DMS79 treated with DMSO at 0.1 percent for 48 hours (cell line): ENCODE results near the gene PTGES2.

Experiments
- DNase-seq: peaks from one replicate; lab custom pipeline; 2025; lab: John Stamatoyannopoulos, UW

PTGES2 gene

DNA sequence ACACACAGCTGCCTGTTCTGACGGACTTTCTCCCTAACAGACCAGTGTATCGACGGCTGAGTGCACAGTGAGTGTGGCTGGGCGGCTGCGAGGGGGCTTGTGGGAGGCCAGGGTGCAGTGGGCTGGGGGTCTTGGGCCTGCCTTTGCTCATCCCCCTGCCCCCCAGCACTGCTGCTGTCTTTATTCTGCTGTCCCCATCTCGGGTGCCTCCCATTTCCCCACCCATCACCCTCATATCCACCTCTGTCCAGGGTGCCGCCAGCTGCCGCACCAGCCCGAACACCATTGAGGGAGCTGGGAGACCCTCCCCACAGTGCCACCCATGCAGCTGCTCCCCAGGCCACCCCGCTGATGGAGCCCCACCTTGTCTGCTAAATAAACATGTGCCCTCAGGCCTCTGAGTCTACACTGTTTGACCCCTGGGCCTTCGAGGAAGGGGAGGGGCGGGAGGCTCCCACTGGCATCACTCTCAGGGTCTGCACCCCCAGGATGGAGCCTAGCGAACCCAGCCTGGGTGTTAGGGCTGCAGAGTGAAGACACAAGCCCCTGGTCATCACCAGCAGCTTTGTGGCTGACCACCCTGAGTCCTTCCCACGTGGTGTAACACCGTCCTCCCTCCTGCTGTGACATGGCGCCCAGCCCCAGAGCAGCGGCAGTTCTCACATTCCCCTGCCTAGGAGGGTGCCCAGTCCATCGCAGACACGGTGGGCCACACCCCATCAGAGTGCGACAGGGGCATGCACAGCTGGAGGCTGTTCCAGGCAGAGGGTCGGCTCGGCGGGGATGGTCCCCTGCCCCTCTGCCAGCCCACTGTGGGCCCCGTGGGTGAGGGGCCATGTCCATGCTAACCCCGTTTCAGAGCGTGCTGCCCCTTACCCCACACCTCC is 25.8 kb upstream of the PTGES2 start:
- DNase-seq, result no peak

DNA sequence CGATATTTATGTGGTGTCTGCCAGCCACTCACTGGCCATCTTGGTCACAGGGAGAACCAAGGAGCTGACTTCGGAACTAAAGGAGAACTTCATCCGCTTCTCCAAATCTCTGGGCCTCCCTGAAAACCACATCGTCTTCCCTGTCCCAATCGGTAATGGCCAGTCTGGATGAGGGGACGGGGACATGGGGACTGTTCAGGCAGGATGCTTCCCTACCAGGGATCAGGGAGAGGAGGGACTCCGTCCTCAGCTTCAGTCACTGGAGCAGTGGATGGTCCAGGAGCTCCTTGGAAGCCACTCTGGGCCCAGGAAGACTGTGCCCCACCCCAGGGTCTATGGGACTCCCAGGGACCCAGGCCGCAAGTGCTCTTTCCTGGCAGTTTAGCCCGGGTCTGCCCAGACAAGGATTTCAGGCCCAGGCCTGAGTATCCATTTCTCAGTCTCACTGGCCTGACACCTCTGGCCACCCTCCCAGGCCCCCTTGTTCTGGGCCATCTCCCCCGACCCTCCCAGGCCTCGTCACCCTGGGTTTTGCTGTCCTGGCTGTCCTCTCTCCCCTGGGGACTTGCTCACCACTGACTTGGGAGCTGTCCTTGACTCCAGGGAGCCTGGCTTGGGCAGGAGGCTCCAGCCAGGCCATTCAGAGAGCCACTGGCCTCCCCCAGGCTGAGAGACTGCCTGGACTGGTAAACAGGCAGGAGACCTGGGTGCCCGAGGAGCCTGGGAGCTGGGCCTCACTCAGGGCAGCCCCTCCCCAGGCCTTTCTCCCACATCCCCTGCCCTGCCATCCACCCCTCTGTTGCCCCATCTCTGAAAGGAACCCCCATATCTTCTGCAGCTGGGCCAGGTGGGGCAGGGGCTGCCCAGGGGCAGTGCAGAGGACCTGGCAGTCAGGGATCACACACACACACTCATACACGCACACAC is 24.9 kb upstream of the PTGES2 start:
- no peak for DNase-seq

DNA sequence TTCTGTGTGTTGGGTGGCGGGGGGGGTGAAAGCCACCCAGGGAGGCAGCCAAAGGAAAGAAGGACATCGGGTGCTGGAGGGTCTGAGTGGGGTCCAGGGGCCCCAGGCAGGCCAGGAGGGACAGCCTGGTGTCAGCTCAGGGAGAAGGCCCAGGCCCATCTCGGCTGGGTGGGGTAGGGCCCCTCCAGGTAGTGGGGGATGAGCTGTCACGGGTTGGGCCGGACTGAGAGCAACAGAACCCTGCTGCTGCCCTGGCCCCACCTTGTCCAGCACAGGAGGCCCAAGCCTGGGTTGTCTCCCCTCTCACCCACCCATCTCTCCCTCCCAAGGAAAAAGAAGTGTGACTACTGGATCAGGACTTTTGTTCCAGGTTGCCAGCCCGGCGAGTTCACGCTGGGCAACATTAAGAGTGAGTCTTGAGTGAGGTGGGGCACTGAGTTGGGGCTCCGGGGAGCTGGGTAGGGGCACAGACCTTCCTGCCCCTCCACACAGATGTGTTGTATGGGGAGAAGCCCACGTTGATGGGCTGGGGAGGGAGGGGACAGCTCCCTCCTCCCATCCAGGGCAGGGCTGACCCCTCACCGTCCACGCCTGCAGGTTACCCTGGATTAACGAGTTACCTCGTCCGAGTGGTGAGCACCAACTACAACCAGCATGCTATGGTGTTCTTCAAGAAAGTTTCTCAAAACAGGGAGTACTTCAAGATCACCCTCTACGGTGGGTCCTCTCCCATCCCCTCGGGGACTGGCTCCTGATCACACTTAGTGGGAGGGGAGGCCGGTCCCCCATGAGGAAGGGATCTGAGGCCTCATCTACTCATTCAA is 24.0 kb upstream of the PTGES2 start:
- no peak for DNase-seq

DNA sequence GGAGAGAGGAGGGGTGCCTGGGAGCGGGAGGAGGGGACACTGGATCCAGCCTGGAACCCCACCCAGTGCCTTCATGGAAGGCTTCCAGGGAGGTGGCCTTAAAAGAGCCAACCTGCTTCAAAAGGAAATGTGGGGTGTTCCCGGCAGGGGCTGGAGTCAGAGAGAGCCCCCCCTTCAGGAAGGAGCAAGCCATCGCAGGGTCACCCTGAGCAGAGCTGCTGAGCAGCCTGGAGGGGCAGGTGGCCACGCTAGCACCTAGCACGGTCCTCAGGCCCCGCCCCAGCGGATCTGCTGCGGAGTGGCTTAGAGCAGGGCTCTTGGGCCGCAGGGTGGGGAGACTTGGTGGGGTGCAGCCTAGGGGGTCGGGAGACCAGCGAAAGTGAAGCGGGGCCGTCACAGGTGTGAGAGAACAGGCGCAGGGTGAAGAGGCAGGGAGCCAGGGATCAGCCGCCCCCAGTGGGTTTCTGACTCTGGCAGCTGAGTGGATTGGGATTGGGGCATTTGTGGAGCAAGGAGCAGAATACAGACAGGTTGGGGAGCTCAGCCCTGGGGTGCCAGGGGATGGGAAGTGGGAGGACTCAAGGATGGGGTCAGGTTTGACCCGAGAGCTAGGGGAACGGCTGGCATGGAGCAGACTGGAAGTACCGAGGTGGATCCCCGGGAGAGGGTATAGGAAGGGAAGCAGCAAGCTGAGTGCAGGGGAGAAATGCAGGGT is 23.2 kb upstream of the PTGES2 start:
- DNase-seq, result no peak

DNA sequence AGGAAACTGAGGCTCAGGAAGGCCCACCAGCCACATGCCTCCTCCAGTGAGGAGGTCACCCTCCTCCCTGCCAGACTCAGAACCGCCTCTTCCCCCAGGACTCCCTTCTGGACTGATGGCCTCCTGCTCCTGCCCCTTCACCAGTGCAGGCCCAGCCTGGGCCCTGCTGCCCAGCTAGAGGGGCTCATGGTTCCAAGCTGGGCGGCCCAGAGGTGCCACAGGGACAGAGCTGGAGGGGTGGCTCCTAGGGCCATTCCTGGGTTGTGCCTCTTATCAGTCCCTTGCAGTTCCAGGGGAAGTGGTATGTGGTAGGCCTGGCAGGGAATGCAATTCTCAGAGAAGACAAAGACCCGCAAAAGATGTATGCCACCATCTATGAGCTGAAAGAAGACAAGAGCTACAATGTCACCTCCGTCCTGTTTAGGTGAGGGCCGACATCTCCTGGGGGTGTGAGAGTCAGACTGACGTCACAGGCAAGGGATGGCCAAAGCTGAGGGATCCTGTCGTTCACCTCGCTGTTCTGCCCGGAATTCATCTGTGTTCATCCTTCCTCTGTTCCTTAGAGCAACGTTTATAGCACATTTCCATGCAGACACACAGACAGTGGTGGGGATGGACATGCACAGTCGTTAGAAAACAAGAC is 22.5 kb upstream of the PTGES2 start:
- DNase-seq, result no peak

DNA sequence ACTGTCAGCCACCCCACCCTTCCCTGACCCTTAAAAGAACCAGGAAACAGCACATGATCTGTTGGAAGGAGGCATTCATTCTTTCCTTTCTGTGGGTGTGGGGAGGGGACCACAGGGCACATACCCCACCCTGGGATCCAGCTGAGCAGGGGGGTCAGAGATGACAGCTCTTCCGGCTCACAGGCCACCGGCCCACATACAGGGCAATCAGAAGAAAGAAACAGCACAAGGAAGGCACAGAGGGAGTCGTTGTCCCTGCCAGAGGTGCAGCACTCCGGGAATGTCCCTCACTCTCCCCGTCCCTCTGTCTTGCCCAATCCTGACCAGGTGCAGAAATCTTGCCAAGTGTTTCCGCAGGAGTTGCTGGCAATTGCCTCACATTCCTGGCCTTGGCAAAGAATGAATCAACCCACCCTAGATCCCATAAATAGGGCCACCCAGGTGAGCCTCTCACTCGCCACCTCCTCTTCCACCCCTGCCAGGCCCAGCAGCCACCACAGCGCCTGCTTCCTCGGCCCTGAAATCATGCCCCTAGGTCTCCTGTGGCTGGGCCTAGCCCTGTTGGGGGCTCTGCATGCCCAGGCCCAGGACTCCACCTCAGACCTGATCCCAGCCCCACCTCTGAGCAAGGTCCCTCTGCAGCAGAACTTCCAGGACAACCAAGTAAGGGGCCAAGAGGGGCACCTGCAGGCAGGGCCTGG is 21.6 kb upstream of the PTGES2 start, which contains the start of gene LCN2:
Gene LCN2, plus strand, starts transcription at position 453 of the 701 bp plus-strand sequence. Its CDS starts 73 bp downstream, at position 526.
- DNase-seq, result no peak

DNA sequence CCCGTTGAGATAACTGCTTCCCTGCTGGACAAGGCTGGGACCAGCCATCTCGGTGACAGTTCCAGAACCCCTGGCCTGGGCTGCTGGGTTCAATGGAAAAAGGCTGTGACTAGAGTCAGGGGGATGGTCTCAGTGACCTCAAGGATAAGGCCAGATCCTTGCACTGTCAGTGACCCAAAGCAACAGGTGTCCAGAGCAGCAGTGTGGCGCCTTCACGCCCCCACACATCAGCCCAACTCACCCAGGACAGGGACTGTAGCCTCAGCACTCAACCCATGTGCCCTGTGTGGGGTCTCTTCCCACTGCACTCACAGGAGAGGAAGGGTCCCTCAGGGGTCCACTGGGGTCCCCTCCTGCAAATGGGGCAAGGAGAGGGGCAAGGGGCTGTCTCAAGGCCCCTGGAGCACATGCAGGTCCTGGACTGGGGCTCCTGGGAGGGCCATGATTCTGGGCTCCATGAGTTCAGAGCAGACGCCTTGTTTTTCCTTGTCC is 21.0 kb upstream of the PTGES2 start:
- no peak for DNase-seq

DNA sequence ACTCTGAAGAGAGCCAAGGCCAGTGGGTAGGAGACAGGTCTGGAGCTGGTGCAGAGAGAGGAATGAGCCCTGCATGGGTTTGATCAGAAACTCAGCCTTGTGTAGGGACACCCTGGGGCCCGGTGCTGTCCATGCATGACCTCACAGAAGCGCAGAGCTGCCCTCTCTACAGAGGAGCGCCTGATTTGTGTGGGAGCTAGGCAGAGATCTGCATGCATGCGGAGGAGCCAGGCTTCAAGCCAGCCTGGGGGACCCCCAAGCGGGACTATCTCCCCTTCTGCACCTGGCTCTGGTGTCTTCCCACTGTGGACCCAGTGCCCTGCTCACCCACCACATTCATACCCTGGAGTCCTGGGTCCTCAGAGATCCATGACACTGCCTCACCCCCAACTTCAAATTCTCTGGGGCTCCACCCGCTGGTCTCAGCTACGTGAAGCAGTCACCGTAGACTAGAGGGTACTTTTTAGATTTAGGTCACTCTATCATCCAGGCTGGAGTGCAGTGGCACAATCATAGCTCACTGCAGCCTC is 19.1 kb upstream of the PTGES2 start:
- DNase-seq, result no peak

DNA sequence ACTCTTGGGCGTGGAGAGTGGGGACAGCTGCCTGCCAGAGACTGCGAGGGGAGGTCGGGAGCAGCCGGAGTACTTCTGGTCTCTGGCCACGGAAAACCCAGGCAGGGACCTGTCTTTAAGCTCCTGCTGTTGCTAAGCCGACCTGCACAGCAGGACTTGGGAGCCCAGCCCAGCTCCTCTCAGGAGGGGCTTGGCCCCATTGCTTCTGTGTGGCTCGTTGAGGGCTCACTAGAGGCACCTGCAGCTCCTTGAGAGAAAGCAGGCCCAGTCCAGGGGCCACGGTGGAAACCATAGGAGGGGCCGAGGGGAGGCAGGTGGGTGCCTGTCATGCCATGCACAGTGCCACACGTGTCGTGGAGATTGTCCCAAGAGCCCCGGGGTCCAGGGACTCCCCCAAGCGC is 18.4 kb upstream of the PTGES2 start:
- no peak for DNase-seq

DNA sequence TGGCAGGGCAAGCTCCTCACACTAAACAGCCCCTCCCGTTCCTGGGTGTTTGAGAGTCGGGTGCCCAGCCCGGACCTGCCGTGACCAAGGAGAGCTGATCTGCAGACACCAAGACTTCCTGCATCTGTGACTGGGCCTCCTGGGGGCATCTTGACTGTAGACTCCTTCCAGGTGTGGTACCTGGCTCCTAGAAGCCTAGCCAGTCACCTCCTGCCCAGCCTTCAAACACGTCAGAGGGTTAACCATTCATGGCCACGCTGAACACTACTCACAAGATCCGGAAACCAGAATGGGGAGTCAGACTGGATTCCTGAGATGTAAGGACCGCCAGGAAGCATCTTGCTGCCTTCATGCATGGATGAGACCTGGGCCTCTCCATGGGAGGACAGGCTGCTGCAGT is 18.0 kb upstream of the PTGES2 start:
- DNase-seq, result peak; percentile 54

DNA sequence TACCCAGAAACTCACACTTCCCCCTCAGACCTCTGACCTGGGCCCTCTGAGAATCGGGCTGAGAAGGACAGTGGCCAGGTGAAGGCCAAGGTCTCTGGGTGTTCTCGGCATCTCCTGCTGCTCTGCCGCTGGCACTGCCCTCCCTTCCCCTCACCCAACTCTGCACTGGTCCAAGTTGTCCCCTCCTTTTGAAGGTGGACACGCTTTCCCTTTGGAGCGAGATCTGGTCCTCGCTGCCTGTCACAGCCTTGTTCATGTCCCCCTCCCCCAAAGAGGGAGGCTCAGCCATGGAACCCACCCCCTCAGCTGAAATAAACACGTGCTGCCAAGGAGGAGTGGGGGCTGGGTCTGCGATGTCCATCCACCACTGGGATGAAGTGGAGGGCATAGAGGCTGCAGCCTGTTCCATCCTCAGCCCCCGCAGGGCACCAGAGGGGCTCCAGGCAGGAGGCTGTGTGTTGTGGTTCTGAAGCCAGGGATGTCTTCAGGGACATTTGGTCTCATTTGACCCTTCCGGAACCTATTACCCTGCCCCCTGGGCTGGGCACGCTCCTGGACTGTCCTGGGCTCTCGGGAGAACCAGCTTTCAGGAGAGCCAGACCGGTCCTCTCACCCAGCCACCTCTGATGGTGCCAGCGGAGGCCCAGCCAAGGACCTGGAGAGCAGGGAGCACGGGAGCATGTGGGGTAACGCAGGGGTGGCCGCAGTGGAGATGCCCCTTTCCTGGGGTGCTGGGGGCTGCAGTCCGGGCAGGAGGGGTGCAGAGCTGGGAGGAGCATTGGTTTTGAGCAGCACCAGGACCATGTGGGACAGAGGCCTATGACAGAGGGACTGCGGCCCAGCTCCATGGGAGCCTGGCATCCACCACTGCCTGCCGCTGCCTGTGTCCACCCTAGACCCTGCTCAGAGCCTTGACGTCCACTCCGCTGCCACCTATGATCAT is 17.0 kb upstream of the PTGES2 start:
- no peak for DNase-seq

DNA sequence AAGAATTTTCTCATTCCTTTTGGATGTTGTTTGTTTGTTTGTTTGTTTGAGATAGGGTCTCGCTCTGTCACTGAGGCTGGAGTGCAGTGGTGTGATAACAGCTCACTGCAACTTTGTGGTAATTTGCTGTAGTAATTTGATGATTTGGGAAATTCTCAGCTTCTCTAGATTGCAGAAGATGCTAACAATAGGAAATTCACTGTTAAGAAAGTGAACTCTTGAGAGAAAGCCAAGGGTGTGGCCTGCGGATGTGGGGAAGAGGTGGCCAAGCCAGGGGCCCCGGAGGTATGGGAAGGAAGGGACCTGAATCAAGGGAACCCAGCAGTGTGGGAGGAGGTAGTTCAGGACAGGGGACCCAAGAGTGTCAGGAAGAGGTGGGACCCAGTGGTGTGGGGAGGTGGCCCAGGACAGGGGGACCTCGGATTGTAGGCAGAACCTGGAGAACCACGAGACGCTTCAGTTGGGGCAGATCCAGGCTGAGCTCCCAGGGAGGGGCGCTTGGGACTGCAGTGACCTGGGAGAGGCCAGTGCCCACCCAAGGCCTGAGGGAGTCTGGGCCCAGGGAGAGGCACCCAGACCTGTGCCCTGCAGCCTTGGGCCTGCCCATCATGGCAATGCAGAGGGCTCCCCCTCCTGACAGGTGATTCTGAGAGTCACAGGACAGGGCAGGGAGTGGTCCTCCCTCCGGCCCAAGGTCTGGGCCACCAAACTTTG is 16.2 kb upstream of the PTGES2 start:
- DNase-seq, result no peak

DNA sequence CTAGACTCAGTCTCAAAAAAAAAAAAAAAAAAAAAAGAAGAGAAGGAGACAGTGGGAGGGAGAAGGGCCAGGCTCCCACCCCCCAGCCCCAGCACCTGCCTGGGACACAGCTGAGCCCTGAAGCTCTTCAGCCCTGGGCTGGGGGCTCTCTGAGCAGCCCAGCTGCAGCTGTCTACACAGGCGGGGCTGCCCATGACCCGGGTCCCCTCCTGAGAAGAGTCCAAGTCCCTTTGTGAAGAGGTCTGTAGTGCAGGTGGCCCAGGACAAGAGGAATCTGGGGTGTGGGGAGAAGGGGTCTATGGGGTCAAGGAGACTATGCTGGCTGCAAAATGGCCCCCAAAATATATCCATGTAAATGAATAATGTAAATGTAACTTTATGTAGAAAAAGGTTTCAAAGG is 15.1 kb upstream of the PTGES2 start:
- DNase-seq, result no peak

DNA sequence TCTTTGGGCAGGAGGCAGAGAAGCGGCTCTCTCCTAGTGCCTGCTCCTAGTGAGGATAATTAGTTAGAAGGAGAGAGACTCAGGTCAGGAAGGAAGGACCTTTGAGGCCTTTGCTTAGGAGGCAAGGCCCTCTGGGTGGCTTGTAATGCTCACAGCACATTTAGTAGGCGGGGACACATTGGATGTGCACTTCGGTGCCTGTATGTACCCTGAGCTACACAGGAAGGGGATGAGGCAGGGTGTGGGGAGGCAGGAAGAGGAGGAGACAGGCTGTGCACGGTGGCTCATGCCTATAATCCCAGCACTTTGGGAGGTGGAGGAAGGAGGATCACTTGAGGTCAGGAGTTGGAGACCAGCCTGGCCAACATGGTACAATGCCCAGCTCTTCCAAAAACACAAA is 14.5 kb upstream of the PTGES2 start:
- no peak for DNase-seq

DNA sequence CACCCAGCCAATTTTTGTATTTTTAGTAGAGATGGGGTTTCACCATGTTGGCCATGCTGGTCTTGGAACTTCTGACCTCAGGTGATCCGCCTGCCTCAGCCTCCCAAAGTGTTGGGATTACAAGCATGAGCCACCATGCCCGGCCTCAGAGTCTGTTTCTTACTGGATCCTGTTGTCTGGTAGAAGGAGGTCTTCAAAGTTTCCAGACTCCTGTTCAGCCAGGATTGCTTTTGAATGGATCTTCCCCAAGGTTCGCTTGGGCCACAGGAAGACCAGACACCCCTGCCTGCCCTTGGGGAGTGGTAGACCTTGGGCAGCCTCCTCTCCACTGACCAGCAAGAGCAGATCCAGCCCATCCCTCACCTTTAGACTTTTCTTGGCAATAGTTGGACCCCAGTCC is 14.1 kb upstream of the PTGES2 start:
- no peak for DNase-seq

DNA sequence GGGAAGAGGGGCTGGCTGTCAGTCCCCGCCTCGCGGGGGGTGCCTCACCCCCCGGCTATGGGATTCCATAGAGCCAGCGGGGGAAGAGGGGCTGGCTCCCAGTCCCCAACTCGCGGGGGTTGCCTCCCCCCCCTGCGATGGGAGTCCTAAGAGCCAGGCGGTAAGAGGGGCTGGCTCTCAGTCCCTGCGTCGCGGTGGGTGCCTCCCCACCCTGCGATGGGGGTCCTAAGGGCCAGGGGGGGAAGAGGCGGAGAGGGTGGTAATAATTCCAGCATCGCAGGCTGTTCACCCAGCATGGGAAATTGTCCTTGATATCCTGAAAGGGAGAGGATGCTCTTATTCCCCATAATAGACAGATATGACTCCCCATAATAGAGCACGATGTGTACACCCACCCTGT is 12.1 kb upstream of the PTGES2 start:
- DNase-seq, result no peak

DNA sequence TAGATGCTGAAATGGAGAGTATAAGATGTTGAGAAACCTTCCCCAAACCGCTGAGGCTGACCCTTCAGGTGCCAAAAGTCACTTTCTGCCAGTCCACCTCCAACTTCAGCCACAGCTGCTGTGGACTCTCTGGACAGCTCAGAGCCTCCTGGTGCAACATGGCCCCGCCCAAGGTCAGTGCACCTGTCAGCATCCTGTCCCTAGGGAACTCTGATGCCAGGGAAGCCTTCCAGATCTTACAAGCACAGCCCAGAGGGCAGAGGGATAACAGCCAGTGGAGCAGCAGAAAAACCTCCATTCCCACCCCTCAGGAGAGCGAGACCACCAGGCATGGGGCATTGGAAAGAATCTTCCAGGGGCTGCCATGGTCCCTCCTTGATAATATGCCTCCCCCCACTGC is 10.5 kb upstream of the PTGES2 start:
- no peak for DNase-seq
